H1 (cell line): ENCODE data around the gene ALDH1L2. TPM values are rescaled to one million over a fixed set of nuclear protein-coding genes. Genes with fewer than 3 reads are reported as not detected.

Experiments
- CBX8 ChIP-seq: fragments of 300-800, 300-1000 bp; sonication (generic); IDR thresholded peaks from 2 replicates; pipeline ENCODE4 v1.7.1; 2016; ENCODE audit warnings: low read depth, low read length, borderline replicate concordance
- CHD2 ChIP-seq: IDR thresholded peaks from 2 replicates; pipeline ENCODE4 v1.6.1; 2012; ENCODE audit warnings: low read length, improper control_type of control experiment
- EGR1 ChIP-seq: IDR thresholded peaks from 2 replicates; pipeline ENCODE4 v1.6.1; 2011; ENCODE audit warnings: low read depth, low read length, borderline replicate concordance
- SIN3A ChIP-seq, 2 experiments: IDR thresholded peaks in 1 of 2; conservative IDR thresholded peaks in 1 of 2; 2 replicates each; pipeline ENCODE4 v1.6.1; 2011 to 2012; ENCODE audit warnings: low read length in 2 of 2, improper control_type of control experiment in 1 of 2, low read depth in 1 of 2, mild to moderate bottlenecking in 1 of 2
- polyA plus RNA-seq, 7 experiments: library from polyadenylated mRNA; depleted of rRNA in 3 of 7; stranded (reverse) in 5 of 7; unstranded in 2 of 7; fragments of >200 nt in 5 of 7; fragments of 200-250 nt in 2 of 7; gene quantifications; 1 replicate in 5 of 7; 2 replicates in 1 of 7; 4 replicates in 1 of 7; pipeline versions ENCODE4 v1.2.1 to v1.2.3, GENCODE V29; 2011 to 2013; ENCODE audit warnings: missing spikeins in 2 of 7, mixed read lengths in 2 of 7
- total RNA-seq: library from RNA; stranded (reverse); fragmentation: NEBNext Ultra II Directional; extraction: Animal tissue kit (Norgen Biotek cat#: 25700); gene quantifications from 2 replicates; pipeline ENCODE4 v1.2.1, GENCODE V29; 2021

ALDH1L2 gene
- total and polyA plus RNA-seq, 2 of the 8 experiments (the other 6 are each of a cell fraction or from before 2014, with no cell fraction given), result 3.7 to 7.2 TPM

GRCh38 chr12:105047308-105047707, 37.0 kb downstream of the ALDH1L2 start (continued):
- TF ChIP-seq EGR1, result no peak
- no peak for TF ChIP-seq CBX8
- no peak for TF ChIP-seq CHD2
- no peak for TF ChIP-seq SIN3A (conservative IDR thresholded peaks at IDR 0.05 in 1 of 2, IDR thresholded peaks at IDR 0.05 in 1 of 2; ENCODE audit: low read depth in 1 of 2, low read length in 2 of 2)
